T-cell (primary cell): Measurements from ENCODE around the gene XRCC6. TPM values are rescaled to one million over a fixed set of nuclear protein-coding genes. Genes with fewer than 3 reads are reported as not detected.

ENCODE experiments used
- ATAC-seq, 4 experiments: fragments of 200-7000 bp in 3 of 4; fragments of 150-1000 bp in 1 of 4; cut with Tn5 transposase; replicated peaks in 1 of 4; 1 replicate in 3 of 4; 2 replicates in 1 of 4; pipeline ENCODE4 v1.10.0; 2021; ENCODE audit warnings: moderate library complexity in 3 of 4, mild to moderate bottlenecking in 2 of 4, moderate number of reproducible peaks in 1 of 4
- CTCF ChIA-PET, 2 donors: fragments of 300-600 bp; sonication (Branson Sonifier 250); formaldehyde crosslinking; loops; one replicate each; lab custom pipeline; 2022; ENCODE audit warnings: antibody characterized with exemption in 2 of 2; lab: Charles Lee
- POLR2A ChIA-PET, 2 donors: fragments of 300-600 bp; sonication (Branson Sonifier 250); formaldehyde crosslinking; loops; one replicate each; lab custom pipeline; 2022; ENCODE audit warnings: antibody characterized with exemption in 2 of 2; lab: Charles Lee
- DNase-seq, 35 experiments: peaks; one replicate each; pipeline versions ENCODE4 v3.0.0 to v3.0.0-alpha.2; 2013 to 2023
- H3K27ac ChIP-seq: one replicate; pipeline ENCODE4 v1.5.1; 2013; ENCODE audit warnings: low read length
- H3K27me3 ChIP-seq, 2 experiments: replicated peaks in 1 of 2; 1 replicate in 1 of 2; 2 replicates in 1 of 2; pipeline versions ENCODE4 v1.6.1 to v1.7.0; 2013; ENCODE audit warnings: low read length in 1 of 2, mixed read lengths in 1 of 2; ENCODE audit not compliant: control insufficient read depth in 2 of 2, insufficient read depth in 2 of 2; ENCODE audit errors: extremely low read depth in 1 of 2
- H3K36me3 ChIP-seq, 2 donors: 1 replicate in 1 of 2; 2 replicates in 1 of 2; pipeline versions ENCODE4 v1.6.1 to v1.7.0; 2013; ENCODE audit warnings: low read length in 1 of 2; ENCODE audit not compliant: control insufficient read depth in 2 of 2, insufficient read depth in 1 of 2; ENCODE audit errors: extremely low read depth in 1 of 2
- H3K4me1 ChIP-seq, 2 experiments: 1 replicate in 1 of 2; 2 replicates in 1 of 2; pipeline versions ENCODE4 v1.6.1 to v1.7.0; 2013; ENCODE audit warnings: low read length in 2 of 2, mixed read lengths in 1 of 2; ENCODE audit not compliant: insufficient read depth in 2 of 2, control insufficient read depth in 1 of 2; ENCODE audit errors: extremely low read depth in 1 of 2
- H3K4me3 ChIP-seq, 2 donors: 1 replicate in 1 of 2; 2 replicates in 1 of 2; pipeline versions ENCODE4 v1.5.1 to v1.7.0; 2013; ENCODE audit warnings: mild to moderate bottlenecking in 2 of 2, low read length in 1 of 2, moderate library complexity in 1 of 2; ENCODE audit not compliant: control insufficient read depth in 1 of 2; ENCODE audit errors: extremely low read depth in 1 of 2
- H3K9me3 ChIP-seq: 2 replicates; pipeline ENCODE4 v1.7.0; 2013
- H3K27ac Mint-ChIP-seq, 2 donors: one replicate each; pipeline ENCODE4 v1.8.0; 2020 to 2021; ENCODE audit warnings: mild to moderate bottlenecking in 2 of 2, mixed read lengths in 2 of 2
- H3K27me3 Mint-ChIP-seq, 2 donors: one replicate each; pipeline ENCODE4 v1.8.0; 2021 to 2022; ENCODE audit warnings: mixed read lengths in 2 of 2
- H3K36me3 Mint-ChIP-seq: one replicate; pipeline ENCODE4 v1.8.0; 2021; ENCODE audit warnings: mixed read lengths
- H3K4me1 Mint-ChIP-seq, 3 donors: one replicate each; pipeline ENCODE4 v1.8.0; 2020 to 2022; ENCODE audit warnings: mixed read lengths in 3 of 3, mild to moderate bottlenecking in 1 of 3
- H3K4me3 Mint-ChIP-seq, 3 donors: one replicate each; pipeline ENCODE4 v1.8.0; 2020 to 2022; ENCODE audit warnings: mild to moderate bottlenecking in 3 of 3, mixed read lengths in 3 of 3, moderate library complexity in 3 of 3
- H3K9me3 Mint-ChIP-seq, 3 donors: one replicate each; pipeline ENCODE4 v1.8.0; 2020 to 2022; ENCODE audit warnings: mixed read lengths in 3 of 3
- WGBS: methylation state at CpG from one replicate; pipeline ENCODE4 v1.1.5; 2013; ENCODE audit warnings: missing lambda C conversion rate; ENCODE audit not compliant: insufficient coverage; 5-methylcytosine and 5-hydroxymethylcytosine counted together
- total RNA-seq, 35 experiments: library from RNA in 6 of 35; stranded (reverse) in 6 of 35; fragments of 120-200 nt in 1 of 35; gene quantifications; one replicate each; pipeline versions ENCODE4 v1.2.1 to v1.2.4 and lab custom pipeline; 2013 to 2026

Gene XRCC6
- total RNA-seq, 5 donors from 2014 or later (not counting 1 experiment from before 2014, with no cell fraction given), result 159 to 174 (median 168) TPM

DNA sequence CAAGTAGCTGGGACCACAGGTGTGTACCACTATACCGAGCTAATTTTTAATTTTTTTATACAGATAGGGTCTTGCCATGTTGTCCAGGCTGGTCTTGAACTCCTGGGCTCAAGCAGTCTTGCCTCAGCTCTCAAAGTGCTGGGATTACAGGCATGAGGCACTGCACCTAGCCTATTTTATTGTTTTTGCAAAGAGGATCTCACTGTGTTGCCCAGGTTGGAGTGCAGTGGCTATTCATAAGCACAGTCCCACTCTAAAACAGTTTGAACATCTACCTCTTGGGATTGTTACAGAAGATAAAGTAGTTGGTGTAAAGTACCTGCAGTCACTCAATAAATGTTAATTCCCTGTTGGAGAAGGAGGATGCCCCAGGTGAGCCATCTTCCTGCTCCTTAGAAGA lies 29.1 kb downstream of the XRCC6 start:
- no peak overlapping the region for H3K4me3 Mint-ChIP-seq
- peaks cover 31% of the 10 kb centered on the region for H3K36me3 Mint-ChIP-seq
- Histone ChIP-seq H3K36me3 (peaks cover 9 to 90% of the 10 kb centered on the region in 2 donors), H3K4me3 (no peak overlapping the region), H3K4me1 (no peaks in the 10 kb centered on the region), H3K9me3 (no peaks in the 10 kb centered on the region), H3K27me3 (no peaks in the 10 kb centered on the region), H3K27ac (no peak overlapping the region)
- H3K27me3 Mint-ChIP-seq, result no peaks in the 10 kb centered on the region
- WGBS, result 100% methylated on average over 1 of the region's 1 CpG
- CTCF ChIA-PET, result interaction anchor here in 1 of 2 donors (0.6 kb wide), 1 partner anchor 56 kb away, joined by 3 read pairs; no protein-coding TSS in a partner anchor
- DNase-seq, result no peak
- no peak for ATAC-seq
- peaks cover 0 to 7% (median 6%) of the 10 kb centered on the region in 3 donors for H3K4me1 Mint-ChIP-seq
- POLR2A ChIA-PET, result no interaction called here
- no peaks in the 10 kb centered on the region for H3K9me3 Mint-ChIP-seq
- peak overlapping the region in 1 of 2 donors; percentile 29 for H3K27ac Mint-ChIP-seq

DNA sequence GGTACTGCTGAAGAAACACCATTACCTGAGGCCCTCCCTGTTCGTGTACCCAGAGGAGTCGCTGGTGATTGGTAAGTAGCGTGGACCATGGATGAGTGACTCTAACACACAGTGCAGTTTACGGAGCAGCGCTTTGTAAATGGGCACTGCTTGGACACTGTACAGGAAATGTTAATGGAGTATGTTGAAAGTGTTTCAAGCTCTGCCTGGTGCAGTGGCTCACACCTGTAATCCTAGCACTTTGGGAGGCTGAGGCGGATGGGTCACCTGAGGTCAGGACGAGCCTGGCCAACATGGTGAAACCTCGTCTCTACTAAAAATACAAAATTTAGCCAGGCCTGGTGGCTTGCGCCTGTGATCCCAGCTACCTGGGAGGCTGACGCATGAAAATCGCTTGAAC lies 29.7 kb downstream of the XRCC6 start:
- Mint-ChIP-seq H3K9me3 (no peaks in the 10 kb centered on the region), H3K4me3 (no peak overlapping the region), H3K4me1 (peaks cover 0 to 7% (median 6%) of the 10 kb centered on the region in 3 donors), H3K36me3 (peaks cover 34% of the 10 kb centered on the region), H3K27me3 (no peaks in the 10 kb centered on the region), H3K27ac (no peak overlapping the region)
- H3K4me1 ChIP-seq, result no peaks in the 10 kb centered on the region
- peak in 1 of 4 experiments; percentile 8 for ATAC-seq
- peaks cover 9 to 88% of the 10 kb centered on the region in 2 donors for H3K36me3 ChIP-seq
- H3K9me3 ChIP-seq, result no peaks in the 10 kb centered on the region
- WGBS, result 98% methylated on average over 8 of the region's 11 CpGs
- no peak overlapping the region for H3K4me3 ChIP-seq
- no peak for DNase-seq
- CTCF ChIA-PET, result interaction anchor here in 1 of 2 donors (0.6 kb wide), 1 partner anchor 14 kb away, joined by 3 read pairs; no protein-coding TSS in a partner anchor
- no peak overlapping the region for H3K27ac ChIP-seq
- POLR2A ChIA-PET, result interaction anchor here in 1 of 2 donors (0.7 kb wide), 1 partner anchor 183 kb away, joined by 3 read pairs; no protein-coding TSS in a partner anchor
- H3K27me3 ChIP-seq, result no peaks in the 10 kb centered on the region

DNA sequence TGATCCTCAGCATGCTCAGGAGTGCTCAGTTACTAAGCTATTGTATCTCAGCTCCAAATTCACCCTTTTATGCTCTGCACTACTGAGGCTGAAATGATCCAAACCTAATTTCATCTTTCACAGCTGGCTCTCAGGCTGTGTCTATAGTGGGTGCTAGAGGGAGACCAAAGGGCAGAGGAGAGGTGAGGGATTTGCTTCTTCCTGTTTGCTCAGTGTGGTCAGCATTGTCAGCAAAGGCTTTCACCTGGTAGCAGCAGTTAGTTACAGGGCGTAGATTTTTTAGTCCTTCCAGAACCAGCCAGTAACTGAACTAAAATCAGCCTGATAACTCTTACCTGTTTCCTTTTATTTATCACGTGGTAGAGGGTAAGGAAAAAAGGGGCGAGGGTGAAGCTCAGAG lies 33.2 kb downstream of the XRCC6 start:
- Mint-ChIP-seq H3K9me3 (no peaks in the 10 kb centered on the region), H3K27me3 (no peaks in the 10 kb centered on the region), H3K36me3 (peaks cover 37% of the 10 kb centered on the region), H3K4me1 (no peaks in the 10 kb centered on the region), H3K4me3 (no peak overlapping the region), H3K27ac (no peak overlapping the region)
- ChIA-PET POLR2A (interaction anchor here (0.5 to 1.0 kb wide), 3 partner anchors 24 to 1193 kb away, joined by 3 to 5 read pairs (median 4); no protein-coding TSS in a partner anchor), CTCF (no interaction called here)
- Histone ChIP-seq H3K4me3 (no peak overlapping the region), H3K4me1 (no peaks in the 10 kb centered on the region), H3K36me3 (peaks cover 18 to 96% of the 10 kb centered on the region in 2 donors), H3K9me3 (no peaks in the 10 kb centered on the region), H3K27me3 (no peaks in the 10 kb centered on the region), H3K27ac (no peak overlapping the region)
- DNase-seq (no peak), ATAC-seq (no peak)
- WGBS, result no CpG with 5 or more reads among the region's 3 CpGs

DNA sequence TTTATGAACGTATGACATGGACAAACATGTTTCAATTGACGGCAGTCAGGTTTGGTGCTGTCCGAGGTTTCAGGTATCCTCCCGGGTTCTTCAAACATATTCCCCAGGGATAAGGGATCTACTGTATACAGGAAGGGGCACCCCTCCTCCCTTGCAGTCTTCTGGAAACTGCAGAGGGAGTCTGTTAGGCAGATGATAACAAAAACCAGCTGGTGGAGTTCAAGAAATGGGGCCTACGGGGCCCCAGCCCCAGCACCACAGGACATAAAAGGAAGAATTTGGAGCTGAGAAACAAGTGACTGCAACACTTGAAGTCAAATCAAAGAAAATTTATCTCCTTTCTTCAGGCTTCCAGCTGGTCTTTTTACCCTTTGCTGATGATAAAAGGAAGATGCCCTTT lies 35.5 kb downstream of the XRCC6 start:
- Histone ChIP-seq H3K9me3 (no peaks in the 10 kb centered on the region), H3K27me3 (no peaks in the 10 kb centered on the region), H3K27ac (no peak overlapping the region), H3K36me3 (peaks cover 25 to 97% of the 10 kb centered on the region in 2 donors), H3K4me1 (no peaks in the 10 kb centered on the region), H3K4me3 (no peak overlapping the region)
- ChIA-PET CTCF (no interaction called here), POLR2A (interaction anchor here in 1 of 2 donors (0.6 to 0.7 kb wide), 2 partner anchors 14 to 32 kb away, joined by 3 read pairs; no protein-coding TSS in a partner anchor)
- no CpG with 5 or more reads among the region's 5 CpGs for WGBS
- H3K9me3 Mint-ChIP-seq, result no peaks in the 10 kb centered on the region
- H3K4me1 Mint-ChIP-seq, result no peaks in the 10 kb centered on the region
- no peaks in the 10 kb centered on the region for H3K27me3 Mint-ChIP-seq
- ATAC-seq (no peak), DNase-seq (no peak)
- H3K4me3 Mint-ChIP-seq, result no peak overlapping the region
- H3K27ac Mint-ChIP-seq, result no peak overlapping the region
- peaks cover 45% of the 10 kb centered on the region for H3K36me3 Mint-ChIP-seq

DNA sequence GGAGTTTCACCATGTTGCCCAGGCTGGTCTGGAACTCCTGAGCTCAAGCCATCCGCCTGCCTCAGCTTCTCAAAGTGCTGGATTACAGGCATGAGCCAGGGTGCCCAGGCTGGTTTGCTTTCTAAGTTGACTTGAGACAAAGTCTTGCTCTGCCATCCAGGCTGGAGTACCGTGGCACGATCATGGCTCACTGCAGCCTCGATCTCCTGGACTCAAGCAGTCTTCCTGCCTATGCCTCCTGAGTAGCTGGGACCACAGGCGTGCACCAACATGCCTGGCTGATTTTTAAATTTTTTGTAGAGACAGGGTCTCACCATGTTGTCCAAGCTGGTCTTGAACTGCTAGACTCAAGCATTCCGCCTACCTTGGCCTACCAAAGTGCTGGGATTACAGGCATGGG lies 36.6 kb downstream of the XRCC6 start:
- H3K4me3 ChIP-seq, result no peak overlapping the region
- no peaks in the 10 kb centered on the region for H3K4me1 ChIP-seq
- DNase-seq, result no peak
- H3K27ac ChIP-seq, result no peak overlapping the region
- POLR2A ChIA-PET, result no interaction called here
- Mint-ChIP-seq H3K4me3 (no peak overlapping the region), H3K27me3 (no peaks in the 10 kb centered on the region), H3K36me3 (peaks cover 44% of the 10 kb centered on the region), H3K4me1 (no peaks in the 10 kb centered on the region), H3K27ac (no peak overlapping the region), H3K9me3 (no peaks in the 10 kb centered on the region)
- CTCF ChIA-PET, result no interaction called here
- H3K27me3 ChIP-seq, result no peaks in the 10 kb centered on the region
- ATAC-seq, result no peak
- H3K9me3 ChIP-seq, result no peaks in the 10 kb centered on the region
- peaks cover 25 to 96% of the 10 kb centered on the region in 2 donors for H3K36me3 ChIP-seq
- 100% methylated on average over 6 of the region's 6 CpGs for WGBS

DNA sequence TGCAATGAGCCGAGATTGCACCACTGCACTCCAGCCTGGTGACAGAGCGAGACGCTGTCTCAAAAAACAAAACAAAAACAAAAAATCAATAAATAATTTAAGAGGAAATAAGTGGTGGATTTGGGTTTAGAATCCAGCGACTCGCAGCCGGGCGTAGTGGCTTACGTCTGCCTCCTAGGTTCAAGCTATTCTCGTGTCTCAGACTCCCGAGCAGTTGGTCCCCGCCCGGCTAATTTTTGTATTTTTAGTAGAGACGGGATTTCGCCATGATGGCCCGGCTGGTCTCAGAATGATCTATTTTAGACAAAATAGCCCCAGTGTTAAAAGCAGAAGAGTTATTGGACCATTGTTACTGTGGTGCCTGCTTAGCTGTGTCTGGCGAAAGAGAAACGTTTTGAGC lies 37.8 kb downstream of the XRCC6 start:
- peaks cover 45% of the 10 kb centered on the region for H3K36me3 Mint-ChIP-seq
- no peak overlapping the region for H3K4me3 Mint-ChIP-seq
- no peak overlapping the region for H3K27ac Mint-ChIP-seq
- DNase-seq (no peak), ATAC-seq (no peak)
- no peak overlapping the region for H3K4me3 ChIP-seq
- no peaks in the 10 kb centered on the region for H3K9me3 ChIP-seq
- no peaks in the 10 kb centered on the region for H3K4me1 Mint-ChIP-seq
- no peaks in the 10 kb centered on the region for H3K27me3 ChIP-seq
- POLR2A ChIA-PET, result no interaction called here
- H3K27ac ChIP-seq, result no peak overlapping the region
- no peaks in the 10 kb centered on the region for H3K27me3 Mint-ChIP-seq
- H3K4me1 ChIP-seq, result no peaks in the 10 kb centered on the region
- no CpG with 5 or more reads among the region's 17 CpGs for WGBS
- peaks cover 28 to 93% of the 10 kb centered on the region in 2 donors for H3K36me3 ChIP-seq
- CTCF ChIA-PET, result interaction anchor here in 1 of 2 donors (0.5 kb wide), 1 partner anchor 17 kb away, joined by 4 read pairs; no protein-coding TSS in a partner anchor
- no peaks in the 10 kb centered on the region for H3K9me3 Mint-ChIP-seq
